ENCODE measurements around the gene VDAC2.

The VDAC2 gene

GRCh38 chr10:75243426-75243825 lies 32.8 kb downstream of the VDAC2 start:
- H3K9me3 ChIP-seq (ENCODE audit: control insufficient read depth, insufficient read depth, low read length) = no peaks in the 10 kb centered on the region
- H3K9ac ChIP-seq (ENCODE audit: low read depth, low read length) = no peak overlapping the region
- H3K4me1 ChIP-seq (ENCODE audit: insufficient read depth, low read length) = peaks cover 7% of the 10 kb centered on the region; the same call in 1 of the 2 replicates
- no peaks in the 10 kb centered on the region for H3K36me3 ChIP-seq (ENCODE audit: insufficient read depth, low read length)

DNA sequence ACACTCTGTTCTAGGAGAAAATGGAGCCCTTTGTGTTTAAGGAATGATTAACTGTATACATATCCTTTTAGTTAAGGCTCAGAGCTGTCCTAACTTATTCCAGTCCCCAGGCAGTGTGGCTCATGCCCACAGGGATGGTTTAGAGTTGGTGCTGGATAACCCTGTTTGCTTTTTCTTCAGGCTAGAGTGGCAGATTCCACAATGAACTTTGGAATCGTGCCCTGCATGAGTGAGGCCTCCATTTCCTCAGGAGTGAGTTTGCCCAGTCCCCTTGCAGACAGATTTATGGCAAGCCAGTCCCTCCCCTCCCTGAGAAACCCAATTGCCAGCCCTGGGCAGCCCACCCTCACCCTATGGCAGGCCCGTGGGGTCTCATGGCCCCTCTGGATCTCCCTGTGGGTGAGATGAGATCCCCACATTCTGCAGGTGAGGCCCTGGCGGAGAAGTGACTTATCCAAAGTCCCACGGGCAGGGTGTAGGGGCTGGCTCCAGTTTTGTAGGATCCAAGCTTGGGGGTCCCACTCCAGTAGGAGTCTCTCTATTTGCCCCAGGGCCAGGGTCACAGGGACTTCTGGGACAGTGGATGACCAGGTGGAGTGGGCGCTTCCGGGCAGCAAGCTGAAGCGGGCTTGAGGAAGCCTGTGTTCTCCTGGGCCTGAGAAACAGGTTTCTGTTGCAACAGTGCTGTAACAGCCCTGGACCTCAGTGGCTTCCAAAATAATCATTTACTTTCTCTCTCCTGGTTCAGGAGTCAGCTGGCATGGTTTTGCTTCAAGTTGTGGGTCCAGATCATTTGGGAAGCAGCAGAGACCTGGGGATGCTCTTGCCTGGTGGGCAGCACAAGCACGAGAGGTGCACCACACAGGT lies 34.1 kb downstream of the VDAC2 start:
- Histone ChIP-seq H3K4me1 (ENCODE audit: insufficient read depth, low read length) (peaks cover 7% of the 10 kb centered on the region; the same call in 1 of the 2 replicates), H3K36me3 (ENCODE audit: insufficient read depth, low read length) (no peaks in the 10 kb centered on the region), H3K9me3 (ENCODE audit: control insufficient read depth, insufficient read depth, low read length) (no peaks in the 10 kb centered on the region), H3K9ac (ENCODE audit: low read depth, low read length) (no peak overlapping the region)

- peaks cover 7% of the 10 kb centered on the region; the same call in 1 of the 2 replicates for H3K4me1 ChIP-seq (ENCODE audit: insufficient read depth, low read length)
- H3K9me3 ChIP-seq (ENCODE audit: control insufficient read depth, insufficient read depth, low read length) = no peaks in the 10 kb centered on the region
- H3K9ac ChIP-seq (ENCODE audit: low read depth, low read length) = no peak overlapping the region
- no peaks in the 10 kb centered on the region for H3K36me3 ChIP-seq (ENCODE audit: insufficient read depth, low read length)
Observed at GRCh38 chr10:75245354-75246250, 35.0 kb downstream of the VDAC2 start.

- peaks cover 7% of the 10 kb centered on the region; the same call in 1 of the 2 replicates for H3K4me1 ChIP-seq (ENCODE audit: insufficient read depth, low read length)
- H3K36me3 ChIP-seq (ENCODE audit: insufficient read depth, low read length) = no peaks in the 10 kb centered on the region
- H3K9me3 ChIP-seq (ENCODE audit: control insufficient read depth, insufficient read depth, low read length) = no peaks in the 10 kb centered on the region
- no peak overlapping the region for H3K9ac ChIP-seq (ENCODE audit: low read depth, low read length)
Observed at GRCh38 chr10:75246506-75246905, 35.9 kb downstream of the VDAC2 start.

DNA sequence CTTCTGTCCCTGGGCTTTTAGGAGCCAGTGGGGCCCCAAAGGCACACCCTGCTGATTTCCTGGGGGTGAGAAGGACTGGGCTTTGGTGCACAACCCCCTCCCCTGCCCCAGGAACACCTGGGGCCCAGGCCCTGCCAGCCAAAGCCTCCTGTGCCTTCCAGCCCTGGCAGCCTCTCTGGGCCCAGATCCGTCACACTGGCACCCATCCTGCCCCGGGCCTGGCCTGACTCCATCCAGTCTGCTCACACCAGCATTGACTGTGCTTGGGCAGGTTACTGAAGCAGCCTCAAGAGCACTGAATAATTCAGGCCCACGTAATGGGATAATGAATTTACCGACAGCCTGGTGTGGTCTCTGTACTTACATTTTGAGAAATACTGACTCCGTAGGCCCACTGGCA lies 37.2 kb downstream of the VDAC2 start:
- peaks cover 7% of the 10 kb centered on the region; the same call in 1 of the 2 replicates for H3K4me1 ChIP-seq (ENCODE audit: insufficient read depth, low read length)
- H3K9me3 ChIP-seq (ENCODE audit: control insufficient read depth, insufficient read depth, low read length) = no peaks in the 10 kb centered on the region
- H3K36me3 ChIP-seq (ENCODE audit: insufficient read depth, low read length) = no peaks in the 10 kb centered on the region
- H3K9ac ChIP-seq (ENCODE audit: low read depth, low read length) = no peak overlapping the region

DNA sequence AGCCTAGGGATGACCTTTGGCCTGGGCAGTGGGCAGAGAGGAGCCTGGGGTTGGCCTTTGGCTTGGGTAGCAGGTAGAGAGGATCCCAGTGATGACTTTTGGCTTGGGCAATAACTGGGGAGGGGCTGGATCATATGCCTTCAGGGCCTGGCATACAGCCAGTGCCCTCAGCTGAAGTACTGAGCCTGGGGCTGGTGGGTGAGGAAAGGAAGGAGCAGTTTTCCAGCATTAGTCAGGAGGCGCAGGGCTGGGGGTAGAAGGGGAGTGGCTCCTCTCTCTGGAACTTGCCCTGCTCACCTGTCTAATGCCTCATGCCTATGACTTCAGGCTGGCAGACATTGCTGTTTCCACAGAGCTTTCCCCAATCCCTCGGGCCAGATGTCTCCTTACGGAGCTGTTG lies 40.3 kb downstream of the VDAC2 start:
- no peaks in the 10 kb centered on the region for H3K36me3 ChIP-seq (ENCODE audit: insufficient read depth, low read length)

DNA sequence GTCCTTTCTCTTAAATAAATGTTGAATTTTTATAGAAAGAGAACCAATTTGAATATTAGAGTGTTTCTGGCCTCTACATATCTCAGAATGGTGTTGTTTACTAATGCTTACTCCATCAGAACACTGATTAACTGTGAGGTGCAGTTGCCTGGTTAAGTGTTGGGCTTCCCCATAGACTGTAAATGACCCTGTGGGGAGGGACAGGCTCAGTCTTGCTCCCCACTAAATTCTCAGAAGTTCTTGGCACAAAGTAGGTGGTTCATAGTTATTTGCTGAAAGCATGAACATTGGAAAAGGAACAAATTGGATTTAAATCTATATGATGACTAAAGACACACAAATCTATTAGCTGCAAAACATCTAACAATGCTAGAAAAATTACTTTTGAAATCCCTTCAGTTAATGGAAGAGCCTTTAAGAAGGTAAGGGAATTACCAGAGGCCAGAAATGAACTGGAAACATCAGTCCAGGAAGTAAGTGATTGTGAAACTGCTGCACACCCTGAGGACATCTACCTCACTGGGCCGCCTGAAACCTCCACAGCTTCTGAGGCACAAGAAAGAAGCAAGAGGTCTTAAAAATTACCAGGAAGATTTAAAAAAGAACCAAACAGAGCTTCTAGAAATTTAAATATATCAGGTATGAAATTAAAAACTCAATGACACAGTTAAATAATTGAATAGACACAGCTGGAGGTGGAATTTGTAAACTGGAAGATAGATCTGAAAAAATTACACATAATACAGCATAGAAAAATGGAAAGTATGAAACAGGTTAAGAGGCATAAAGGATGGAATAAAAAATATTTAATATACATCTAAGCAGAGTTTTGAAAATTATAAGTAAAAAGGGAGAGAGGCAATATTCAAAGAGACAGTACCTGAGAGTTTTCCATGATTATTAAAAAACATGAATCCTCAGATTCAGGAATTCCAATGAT lies 43.0 kb downstream of the VDAC2 start:
- no peak overlapping the region for H3K9ac ChIP-seq (ENCODE audit: low read depth, low read length)
- peaks cover 14% of the 10 kb centered on the region for H3K9me3 ChIP-seq (ENCODE audit: control insufficient read depth, insufficient read depth, low read length)
- H3K36me3 ChIP-seq (ENCODE audit: insufficient read depth, low read length) = no peaks in the 10 kb centered on the region
- no peaks in the 10 kb centered on the region for H3K4me1 ChIP-seq (ENCODE audit: insufficient read depth, low read length)

More for the DNA sequence above, 40.3 kb downstream of the VDAC2 start:
- peaks cover under 1% of the 10 kb centered on the region; the same call in 1 of the 2 replicates for H3K4me1 ChIP-seq (ENCODE audit: insufficient read depth, low read length)
- H3K9me3 ChIP-seq (ENCODE audit: control insufficient read depth, insufficient read depth, low read length) = peaks cover 14% of the 10 kb centered on the region
- H3K9ac ChIP-seq (ENCODE audit: low read depth, low read length) = no peak overlapping the region

DNA sequence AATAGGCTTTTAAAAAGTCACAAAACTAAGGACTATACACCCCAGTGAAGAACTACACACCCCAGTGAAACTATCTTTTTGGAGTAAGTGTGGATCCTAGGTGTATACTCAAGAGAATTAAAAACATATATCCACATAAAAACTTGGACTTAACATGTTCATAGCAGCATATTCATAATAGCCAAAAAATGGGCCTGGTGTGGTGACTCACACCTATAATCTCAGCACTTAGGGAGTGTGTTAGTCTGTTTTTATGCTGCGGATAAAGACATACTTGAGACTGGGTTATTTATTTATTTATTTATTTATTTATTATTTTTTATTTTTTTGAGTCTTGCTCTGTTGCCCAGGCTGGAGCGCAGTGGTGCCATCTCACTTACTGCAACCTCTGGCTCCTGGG lies 44.1 kb downstream of the VDAC2 start:
- Histone ChIP-seq H3K36me3 (ENCODE audit: insufficient read depth, low read length) (no peaks in the 10 kb centered on the region), H3K4me1 (ENCODE audit: insufficient read depth, low read length) (no peaks in the 10 kb centered on the region), H3K9me3 (ENCODE audit: control insufficient read depth, insufficient read depth, low read length) (peaks cover 14% of the 10 kb centered on the region), H3K9ac (ENCODE audit: low read depth, low read length) (no peak overlapping the region)

- Histone ChIP-seq H3K9me3 (ENCODE audit: control insufficient read depth, insufficient read depth, low read length) (no peaks in the 10 kb centered on the region), H3K36me3 (ENCODE audit: insufficient read depth, low read length) (no peaks in the 10 kb centered on the region), H3K4me1 (ENCODE audit: insufficient read depth, low read length) (no peaks in the 10 kb centered on the region), H3K9ac (ENCODE audit: low read depth, low read length) (no peak overlapping the region)
Observed at GRCh38 chr10:75260990-75261389, 50.4 kb downstream of the VDAC2 start.

DNA sequence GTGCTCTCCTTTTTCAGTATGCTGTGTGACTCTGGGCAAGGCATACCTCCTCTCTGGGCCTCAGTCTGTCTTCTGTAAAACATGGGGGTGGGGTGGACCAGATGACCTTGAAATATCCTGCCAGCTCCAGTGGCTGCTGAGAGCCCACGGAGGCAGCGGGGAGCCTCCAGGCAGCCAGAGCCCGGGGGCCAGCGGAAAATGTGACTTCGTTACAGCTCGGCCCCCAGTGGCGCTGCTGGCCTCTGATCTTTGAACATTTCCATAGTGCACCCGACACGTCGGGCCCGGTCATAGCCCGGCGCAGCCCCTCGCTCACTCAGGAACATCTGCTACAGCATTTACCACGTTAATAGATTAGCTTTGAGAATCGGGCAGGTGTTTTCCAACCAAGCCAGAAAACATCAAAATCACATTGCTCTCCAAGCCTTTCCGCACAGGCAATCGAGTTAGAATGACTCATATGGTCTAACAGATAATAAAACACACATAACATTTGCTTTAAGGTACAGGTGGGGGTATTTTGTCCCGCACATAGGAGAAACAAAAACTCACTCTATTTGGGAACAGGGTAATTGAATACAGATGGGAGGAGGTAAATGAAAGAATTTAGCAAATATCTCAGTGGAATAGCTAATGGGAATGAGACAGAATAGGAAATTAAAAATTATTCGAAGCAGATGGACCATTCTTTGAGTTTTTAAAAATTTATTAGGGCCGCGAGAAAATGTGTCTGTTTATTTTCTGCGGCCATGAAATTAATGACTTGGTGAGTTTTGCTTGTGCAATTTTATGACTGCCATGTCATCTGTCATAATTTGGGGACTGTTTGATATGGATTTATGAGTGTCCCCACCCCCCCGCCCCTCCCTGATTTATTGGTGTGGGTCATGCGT lies 51.5 kb downstream of the VDAC2 start:
- Histone ChIP-seq H3K36me3 (ENCODE audit: insufficient read depth, low read length) (no peaks in the 10 kb centered on the region), H3K9ac (ENCODE audit: low read depth, low read length) (no peak overlapping the region), H3K9me3 (ENCODE audit: control insufficient read depth, insufficient read depth, low read length) (no peaks in the 10 kb centered on the region), H3K4me1 (ENCODE audit: insufficient read depth, low read length) (no peaks in the 10 kb centered on the region)

DNA sequence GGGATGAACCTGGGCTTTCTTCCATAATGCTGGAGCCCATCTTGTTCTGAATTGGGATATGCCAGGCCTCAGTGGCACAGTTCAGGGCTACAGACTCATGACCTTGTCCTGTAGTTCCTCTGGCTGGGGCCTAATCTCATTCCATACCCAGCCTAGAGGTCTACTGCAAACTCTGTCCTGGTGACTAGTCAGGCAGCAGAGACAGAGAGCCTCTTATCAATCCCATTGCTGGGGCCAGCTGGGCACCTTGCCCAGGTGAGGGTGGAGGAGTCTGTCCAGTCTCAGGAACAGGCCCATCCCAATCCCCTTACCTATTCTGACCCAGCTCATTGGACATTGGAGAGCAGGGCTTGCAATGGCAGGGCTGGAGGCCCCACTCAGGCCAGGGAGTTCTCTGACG lies 53.2 kb downstream of the VDAC2 start:
- Histone ChIP-seq H3K9me3 (ENCODE audit: control insufficient read depth, insufficient read depth, low read length) (no peaks in the 10 kb centered on the region), H3K36me3 (ENCODE audit: insufficient read depth, low read length) (no peaks in the 10 kb centered on the region), H3K9ac (ENCODE audit: low read depth, low read length) (no peak overlapping the region), H3K4me1 (ENCODE audit: insufficient read depth, low read length) (no peaks in the 10 kb centered on the region)

GRCh38 chr10:75265856-75266255 lies 55.3 kb downstream of the VDAC2 start:
- Histone ChIP-seq H3K9me3 (ENCODE audit: control insufficient read depth, insufficient read depth, low read length) (no peaks in the 10 kb centered on the region), H3K9ac (ENCODE audit: low read depth, low read length) (no peak overlapping the region), H3K36me3 (ENCODE audit: insufficient read depth, low read length) (no peaks in the 10 kb centered on the region), H3K4me1 (ENCODE audit: insufficient read depth, low read length) (no peaks in the 10 kb centered on the region)

GRCh38 chr10:75266945-75267344 lies 56.3 kb downstream of the VDAC2 start:
- no peaks in the 10 kb centered on the region for H3K4me1 ChIP-seq (ENCODE audit: insufficient read depth, low read length)
- no peak overlapping the region for H3K9ac ChIP-seq (ENCODE audit: low read depth, low read length)
- no peaks in the 10 kb centered on the region for H3K36me3 ChIP-seq (ENCODE audit: insufficient read depth, low read length)
- H3K9me3 ChIP-seq (ENCODE audit: control insufficient read depth, insufficient read depth, low read length) = no peaks in the 10 kb centered on the region

All from ES-I3 (cell line).